ENCODE measurements around the gene GID8. TPM values are rescaled to one million over a fixed set of nuclear protein-coding genes. Genes with fewer than 3 reads are reported as not detected.
A peak's percentile ranks its signal among the peaks of the same experiment; 100 is the strongest.

Gene GID8
- total and polyA plus RNA-seq, 2 of the 13 experiments (the other 11 are each of a cell fraction or from before 2014, with no cell fraction given): 39.6 to 59.8 TPM

- TF ChIP-seq HMGXB3 (CRISPR knock-in tag; IDR thresholded peaks at IDR 0.05; ENCODE audit: borderline replicate concordance) (peak; percentile 89; the same call in 1 of the 2 replicates), LCORL (IDR thresholded peaks at IDR 0.05) (peak; percentile 68; the same call in 1 of the 2 replicates), LCORL (CRISPR knock-in tag; IDR thresholded peaks at IDR 0.05) (peak; percentile 98), JUND (CRISPR knock-in tag; IDR thresholded peaks at IDR 0.05) (peak; percentile 82), RFX1 (IDR thresholded peaks at IDR 0.05) (no peak; the same call in 1 of the 2 replicates), KDM1A (CRISPR knock-in tag; IDR thresholded peaks at IDR 0.05) (peak; percentile 71; the same call in 1 of the 2 replicates), SRSF1 (optimal IDR thresholded peaks at IDR 0.05; ENCODE audit: low read depth, low read length) (no peak), ELF4 (CRISPR knock-in tag; IDR thresholded peaks at IDR 0.05; ENCODE audit: borderline replicate concordance) (no peak), ZNF839 (CRISPR knock-in tag; IDR thresholded peaks at IDR 0.05; ENCODE audit: borderline replicate concordance) (no peak; the same call in 1 of the 2 replicates), ZNF10 (CRISPR knock-in tag; IDR thresholded peaks at IDR 0.05; ENCODE audit: borderline replicate concordance, low read depth) (no peak), SMYD3 (CRISPR knock-in tag; IDR thresholded peaks at IDR 0.05) (no peak), TEF (CRISPR knock-in tag; IDR thresholded peaks at IDR 0.05) (peak; percentile 36; the same call in 1 of the 2 replicates), ZBTB7A (CRISPR knock-in tag; IDR thresholded peaks at IDR 0.05) (peak; percentile 98), TP53 (CRISPR knock-in tag; conservative IDR thresholded peaks at IDR 0.05) (peak; percentile 94), ZNF17 (CRISPR knock-in tag; IDR thresholded peaks at IDR 0.05) (no peak; the same call in 1 of the 2 replicates), TFE3 (CRISPR knock-in tag; IDR thresholded peaks at IDR 0.05) (peak; percentile 97), ZKSCAN5 (CRISPR knock-in tag; IDR thresholded peaks at IDR 0.05) (peak; percentile 17; the same call in 1 of the 2 replicates), PCBP1 (IDR thresholded peaks at IDR 0.05; ENCODE audit: borderline replicate concordance, low read depth, low read length) (no peak)
These were observed 17.8 kb downstream of the GID8 start (continued) for GRCh38 chr20:62955519-62956386.
